ENCODE results near the gene BTBD17.

GRCh38 chr17:74362810-74363498 is 1.3 kb upstream of the BTBD17 start:
- TF ChIP-seq POLR2AphosphoS5 (IDR thresholded peaks at IDR 0.05) (no peak), POLR2A (IDR thresholded peaks at IDR 0.05) (no peak), EP300 (IDR thresholded peaks at IDR 0.05) (no peak)
- TF ChIP-seq, protein P1, sequence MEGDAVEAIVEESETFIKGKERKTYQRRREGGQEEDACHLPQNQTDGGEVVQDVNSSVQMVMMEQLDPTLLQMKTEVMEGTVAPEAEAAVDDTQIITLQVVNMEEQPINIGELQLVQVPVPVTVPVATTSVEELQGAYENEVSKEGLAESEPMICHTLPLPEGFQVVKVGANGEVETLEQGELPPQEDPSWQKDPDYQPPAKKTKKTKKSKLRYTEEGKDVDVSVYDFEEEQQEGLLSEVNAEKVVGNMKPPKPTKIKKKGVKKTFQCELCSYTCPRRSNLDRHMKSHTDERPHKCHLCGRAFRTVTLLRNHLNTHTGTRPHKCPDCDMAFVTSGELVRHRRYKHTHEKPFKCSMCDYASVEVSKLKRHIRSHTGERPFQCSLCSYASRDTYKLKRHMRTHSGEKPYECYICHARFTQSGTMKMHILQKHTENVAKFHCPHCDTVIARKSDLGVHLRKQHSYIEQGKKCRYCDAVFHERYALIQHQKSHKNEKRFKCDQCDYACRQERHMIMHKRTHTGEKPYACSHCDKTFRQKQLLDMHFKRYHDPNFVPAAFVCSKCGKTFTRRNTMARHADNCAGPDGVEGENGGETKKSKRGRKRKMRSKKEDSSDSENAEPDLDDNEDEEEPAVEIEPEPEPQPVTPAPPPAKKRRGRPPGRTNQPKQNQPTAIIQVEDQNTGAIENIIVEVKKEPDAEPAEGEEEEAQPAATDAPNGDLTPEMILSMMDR (IDR thresholded peaks at IDR 0.05), result no peak

All from suprapubic skin (tissue), 4 donors.